HEK293 (cell line): ENCODE results near the gene PLB1.

Experiments
- CTCF ChIA-PET: fragments of 350-600 bp; formaldehyde crosslinking; extraction: SDS; loops from one replicate; lab custom pipeline; 2021; ENCODE audit warnings: antibody characterized with exemption; lab: Yijun Ruan, JAX
- POLR2A ChIA-PET: fragments of 300-600 bp; formaldehyde crosslinking; extraction: SDS; loops from one replicate; lab custom pipeline; 2020; ENCODE audit warnings: antibody characterized with exemption, inconsistent platforms; lab: Yijun Ruan, JAX
- H3K27ac ChIP-seq: fragments of 200-500 bp; sonication (Bioruptor generic); 2 replicates; pipeline ENCODE4 v1.5.1; 2014; ENCODE audit warnings: low read depth, low read length, control low read depth, inconsistent platforms; ENCODE audit errors: extremely low read depth
- H3K36me3 ChIP-seq, 2 experiments: fragments of 200-500 bp in 1 of 2; sonication (Bioruptor generic) in 1 of 2; 1 replicate in 1 of 2; 2 replicates in 1 of 2; pipeline ENCODE4 v1.5.1; 2014 to 2017; ENCODE audit warnings: inconsistent platforms in 2 of 2, low read length in 2 of 2; ENCODE audit not compliant: control insufficient read depth in 2 of 2, insufficient read depth in 1 of 2
- H3K4me1 ChIP-seq: fragments of 200-500 bp; sonication (Bioruptor generic); 2 replicates; pipeline ENCODE4 v1.5.1; 2014; ENCODE audit warnings: mild to moderate bottlenecking, low read length, inconsistent platforms; ENCODE audit not compliant: control insufficient read depth, insufficient read depth
- H3K4me3 ChIP-seq: 2 replicates; pipeline ENCODE4 v1.5.1; 2011; ENCODE audit warnings: low read depth, mild to moderate bottlenecking, control low read depth, low read length, moderate library complexity
- H3K9me3 ChIP-seq: fragments of 200-500 bp; sonication (Bioruptor generic); 2 replicates; pipeline ENCODE4 v1.5.1; 2014; ENCODE audit warnings: low read depth, low read length, inconsistent platforms; ENCODE audit not compliant: control insufficient read depth, insufficient read depth
- FEZF1 ChIP-seq: fragments of 450-650 bp; formaldehyde crosslinking; IDR thresholded peaks from 2 replicates; pipeline ENCODE4 v1.5.1; 2016; ENCODE audit warnings: missing biosample characterization, missing genetic modification characterization
- MEIS1 ChIP-seq: sonication (generic); formaldehyde crosslinking; IDR thresholded peaks from 2 replicates; pipeline ENCODE4 v1.8.1; 2022; ENCODE audit warnings: missing genetic modification reagents, mild to moderate bottlenecking, borderline replicate concordance
- MZF1 ChIP-seq: fragments of 450-650 bp; formaldehyde crosslinking; IDR thresholded peaks from 2 replicates; pipeline ENCODE4 v1.5.1; 2017; ENCODE audit warnings: missing biosample characterization, missing genetic modification characterization, borderline replicate concordance
- ZFP37 ChIP-seq: fragments of 450-650 bp; formaldehyde crosslinking; IDR thresholded peaks from 2 replicates; pipeline ENCODE4 v1.5.1; 2016; ENCODE audit warnings: missing biosample characterization, missing genetic modification characterization
- ZNF23 ChIP-seq: fragments of 450-650 bp; formaldehyde crosslinking; IDR thresholded peaks from 2 replicates; pipeline ENCODE4 v1.5.1; 2016; ENCODE audit warnings: missing biosample characterization, missing genetic modification characterization, borderline replicate concordance
- ZNF239 ChIP-seq: fragments of 450-650 bp; formaldehyde crosslinking; IDR thresholded peaks from 2 replicates; pipeline ENCODE4 v1.5.1; 2016; ENCODE audit warnings: missing biosample characterization, missing genetic modification characterization
- ZNF24 ChIP-seq: fragments of 450-650 bp; formaldehyde crosslinking; IDR thresholded peaks from 2 replicates; pipeline ENCODE4 v1.5.1; 2016; ENCODE audit warnings: missing biosample characterization, missing genetic modification characterization
- ZNF354C ChIP-seq: fragments of 450-650 bp; formaldehyde crosslinking; IDR thresholded peaks from 2 replicates; pipeline ENCODE4 v1.5.1; 2016; ENCODE audit warnings: missing biosample characterization, missing genetic modification characterization, low read depth, borderline replicate concordance
- ZNF366 ChIP-seq: fragments of 450-650 bp; formaldehyde crosslinking; conservative IDR thresholded peaks from 2 replicates; pipeline ENCODE4 v1.5.1; 2016; ENCODE audit warnings: missing biosample characterization, missing genetic modification characterization
- ZNF391 ChIP-seq: fragments of 450-650 bp; formaldehyde crosslinking; IDR thresholded peaks from 2 replicates; pipeline ENCODE4 v1.5.1; 2016; ENCODE audit warnings: low read depth, missing biosample characterization, missing genetic modification characterization, borderline replicate concordance
- ZNF433 ChIP-seq: fragments of 450-650 bp; formaldehyde crosslinking; IDR thresholded peaks from 2 replicates; pipeline ENCODE4 v1.5.1; 2016; ENCODE audit warnings: missing biosample characterization, missing genetic modification characterization, low read depth
- ZNF473 ChIP-seq: fragments of 450-650 bp; formaldehyde crosslinking; IDR thresholded peaks from 2 replicates; pipeline ENCODE4 v1.5.1; 2017; ENCODE audit warnings: missing biosample characterization, missing genetic modification characterization
- ZNF549 ChIP-seq: fragments of 450-650 bp; IDR thresholded peaks from 2 replicates; pipeline ENCODE4 v1.5.1; 2018; ENCODE audit warnings: missing biosample characterization, missing genetic modification characterization, mild to moderate bottlenecking, inconsistent platforms, moderate library complexity
- ZNF629 ChIP-seq: fragments of 450-650 bp; formaldehyde crosslinking; IDR thresholded peaks from 2 replicates; pipeline ENCODE4 v1.5.1; 2017; ENCODE audit warnings: missing biosample characterization, missing genetic modification characterization
- ZNF670 ChIP-seq: fragments of 450-650 bp; formaldehyde crosslinking; IDR thresholded peaks from 2 replicates; pipeline ENCODE4 v1.5.1; 2016; ENCODE audit warnings: missing biosample characterization, missing genetic modification characterization, low read depth
- ZNF707 ChIP-seq: fragments of 450-650 bp; formaldehyde crosslinking; IDR thresholded peaks from 2 replicates; pipeline ENCODE4 v1.5.1; 2016; ENCODE audit warnings: missing biosample characterization, missing genetic modification characterization
- ZNF843 ChIP-seq: fragments of 450-650 bp; formaldehyde crosslinking; IDR thresholded peaks from 2 replicates; pipeline ENCODE4 v1.5.1; 2016; ENCODE audit warnings: missing biosample characterization, missing genetic modification characterization
- TF ChIP-seq, protein P1 (sequence below): fragments of 450-650 bp; formaldehyde crosslinking; IDR thresholded peaks from 2 replicates; pipeline ENCODE4 v1.5.1; 2016; ENCODE audit warnings: missing biosample characterization, missing genetic modification characterization, low read depth
- TF ChIP-seq, protein P2 (sequence below): fragments of 450-650 bp; formaldehyde crosslinking; IDR thresholded peaks from 2 replicates; pipeline ENCODE4 v1.5.1; 2016; ENCODE audit warnings: missing biosample characterization, missing genetic modification characterization
- TF ChIP-seq, protein P3 (sequence below): fragments of 450-650 bp; formaldehyde crosslinking; IDR thresholded peaks from 2 replicates; pipeline ENCODE4 v1.5.1; 2016; ENCODE audit warnings: missing biosample characterization, missing genetic modification characterization

The PLB1 gene

DNA sequence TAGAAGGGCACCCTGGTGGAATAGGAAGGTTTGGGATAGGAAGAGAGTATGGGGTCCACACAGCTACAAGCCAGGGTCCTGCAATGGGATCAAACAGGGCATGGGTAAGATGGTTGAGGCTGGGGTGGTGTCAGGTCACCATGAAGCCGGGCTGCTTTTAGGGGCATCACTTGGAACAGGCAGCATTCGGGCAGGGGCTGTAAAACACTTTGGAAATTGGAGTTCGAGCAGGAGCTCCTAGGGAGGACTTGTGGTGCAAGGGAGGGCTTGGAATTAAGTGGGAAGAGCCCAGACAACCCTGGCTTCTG is 47.1 kb upstream of the PLB1 start:
- H3K27ac ChIP-seq = no peak overlapping the region
- no peak overlapping the region for H3K4me3 ChIP-seq
- peaks cover 3% of the 10 kb centered on the region; the same call in 1 of the 2 replicates for H3K4me1 ChIP-seq
- ChIA-PET POLR2A (no interaction called here), CTCF (interaction anchor here (0.5 to 1.9 kb wide), 3 partner anchors 696 to 754 kb away, joined by 3 to 6 read pairs (median 4); no protein-coding TSS in a partner anchor)
- no peaks in the 10 kb centered on the region for H3K36me3 ChIP-seq
- no peaks in the 10 kb centered on the region for H3K9me3 ChIP-seq
- TF ChIP-seq ZNF670 (tag by site-specific recombination) (no peak), FEZF1 (tag by site-specific recombination) (no peak), ZNF24 (tag by site-specific recombination) (no peak), ZNF473 (no peak), ZNF366 (tag by site-specific recombination) (no peak), ZNF433 (tag by site-specific recombination) (no peak), ZNF629 (tag by site-specific recombination) (no peak), ZNF707 (tag by site-specific recombination) (no peak)
- TF ChIP-seq, protein P1, sequence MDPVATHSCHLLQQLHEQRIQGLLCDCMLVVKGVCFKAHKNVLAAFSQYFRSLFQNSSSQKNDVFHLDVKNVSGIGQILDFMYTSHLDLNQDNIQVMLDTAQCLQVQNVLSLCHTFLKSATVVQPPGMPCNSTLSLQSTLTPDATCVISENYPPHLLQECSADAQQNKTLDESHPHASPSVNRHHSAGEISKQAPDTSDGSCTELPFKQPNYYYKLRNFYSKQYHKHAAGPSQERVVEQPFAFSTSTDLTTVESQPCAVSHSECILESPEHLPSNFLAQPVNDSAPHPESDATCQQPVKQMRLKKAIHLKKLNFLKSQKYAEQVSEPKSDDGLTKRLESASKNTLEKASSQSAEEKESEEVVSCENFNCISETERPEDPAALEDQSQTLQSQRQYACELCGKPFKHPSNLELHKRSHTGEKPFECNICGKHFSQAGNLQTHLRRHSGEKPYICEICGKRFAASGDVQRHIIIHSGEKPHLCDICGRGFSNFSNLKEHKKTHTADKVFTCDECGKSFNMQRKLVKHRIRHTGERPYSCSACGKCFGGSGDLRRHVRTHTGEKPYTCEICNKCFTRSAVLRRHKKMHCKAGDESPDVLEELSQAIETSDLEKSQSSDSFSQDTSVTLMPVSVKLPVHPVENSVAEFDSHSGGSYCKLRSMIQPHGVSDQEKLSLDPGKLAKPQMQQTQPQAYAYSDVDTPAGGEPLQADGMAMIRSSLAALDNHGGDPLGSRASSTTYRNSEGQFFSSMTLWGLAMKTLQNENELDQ (tag by site-specific recombination) = no peak

DNA sequence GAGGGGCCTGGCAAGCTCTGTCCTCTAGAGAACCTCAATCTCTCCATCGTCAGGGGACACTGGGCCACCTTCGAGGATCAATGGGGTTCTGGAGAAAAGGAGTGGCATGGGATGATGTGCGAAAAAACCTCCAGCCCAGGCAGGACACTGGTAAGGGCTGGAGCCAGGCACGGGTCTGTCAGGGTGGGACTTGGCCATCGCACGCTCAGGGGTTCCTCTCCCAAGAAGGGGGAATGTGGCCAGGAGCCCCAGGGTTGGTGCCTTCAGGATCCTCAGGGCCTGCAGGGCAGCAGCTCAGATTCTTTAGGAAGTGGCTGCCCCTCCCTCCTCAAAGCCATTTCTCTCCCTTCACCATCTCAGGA is 46.8 kb upstream of the PLB1 start:
- Histone ChIP-seq H3K36me3 (no peaks in the 10 kb centered on the region), H3K9me3 (no peaks in the 10 kb centered on the region), H3K4me1 (peaks cover 3% of the 10 kb centered on the region; the same call in 1 of the 2 replicates)
- POLR2A ChIA-PET = no interaction called here
- TF ChIP-seq, protein P2, sequence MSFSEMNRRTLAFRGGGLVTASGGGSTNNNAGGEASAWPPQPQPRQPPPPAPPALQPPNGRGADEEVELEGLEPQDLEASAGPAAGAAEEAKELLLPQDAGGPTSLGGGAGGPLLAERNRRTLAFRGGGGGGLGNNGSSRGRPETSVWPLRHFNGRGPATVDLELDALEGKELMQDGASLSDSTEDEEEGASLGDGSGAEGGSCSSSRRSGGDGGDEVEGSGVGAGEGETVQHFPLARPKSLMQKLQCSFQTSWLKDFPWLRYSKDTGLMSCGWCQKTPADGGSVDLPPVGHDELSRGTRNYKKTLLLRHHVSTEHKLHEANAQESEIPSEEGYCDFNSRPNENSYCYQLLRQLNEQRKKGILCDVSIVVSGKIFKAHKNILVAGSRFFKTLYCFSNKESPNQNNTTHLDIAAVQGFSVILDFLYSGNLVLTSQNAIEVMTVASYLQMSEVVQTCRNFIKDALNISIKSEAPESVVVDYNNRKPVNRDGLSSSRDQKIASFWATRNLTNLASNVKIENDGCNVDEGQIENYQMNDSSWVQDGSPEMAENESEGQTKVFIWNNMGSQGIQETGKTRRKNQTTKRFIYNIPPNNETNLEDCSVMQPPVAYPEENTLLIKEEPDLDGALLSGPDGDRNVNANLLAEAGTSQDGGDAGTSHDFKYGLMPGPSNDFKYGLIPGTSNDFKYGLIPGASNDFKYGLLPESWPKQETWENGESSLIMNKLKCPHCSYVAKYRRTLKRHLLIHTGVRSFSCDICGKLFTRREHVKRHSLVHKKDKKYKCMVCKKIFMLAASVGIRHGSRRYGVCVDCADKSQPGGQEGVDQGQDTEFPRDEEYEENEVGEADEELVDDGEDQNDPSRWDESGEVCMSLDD = no peak
- TF ChIP-seq, protein P3, sequence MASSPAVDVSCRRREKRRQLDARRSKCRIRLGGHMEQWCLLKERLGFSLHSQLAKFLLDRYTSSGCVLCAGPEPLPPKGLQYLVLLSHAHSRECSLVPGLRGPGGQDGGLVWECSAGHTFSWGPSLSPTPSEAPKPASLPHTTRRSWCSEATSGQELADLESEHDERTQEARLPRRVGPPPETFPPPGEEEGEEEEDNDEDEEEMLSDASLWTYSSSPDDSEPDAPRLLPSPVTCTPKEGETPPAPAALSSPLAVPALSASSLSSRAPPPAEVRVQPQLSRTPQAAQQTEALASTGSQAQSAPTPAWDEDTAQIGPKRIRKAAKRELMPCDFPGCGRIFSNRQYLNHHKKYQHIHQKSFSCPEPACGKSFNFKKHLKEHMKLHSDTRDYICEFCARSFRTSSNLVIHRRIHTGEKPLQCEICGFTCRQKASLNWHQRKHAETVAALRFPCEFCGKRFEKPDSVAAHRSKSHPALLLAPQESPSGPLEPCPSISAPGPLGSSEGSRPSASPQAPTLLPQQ (tag by site-specific recombination) = no peak
- TF ChIP-seq ZFP37 = no peak
- TF ChIP-seq ZNF843 (tag by site-specific recombination) = no peak
- no peak for TF ChIP-seq ZNF391
- no peak for TF ChIP-seq ZNF549 (tag by site-specific recombination)
- no peak for TF ChIP-seq MZF1 (tag by site-specific recombination)
- TF ChIP-seq ZNF354C (tag by site-specific recombination) = no peak
- no peak for TF ChIP-seq MEIS1 (CRISPR knock-in tag)
- TF ChIP-seq ZNF239 (tag by site-specific recombination) = no peak
- TF ChIP-seq ZNF23 (tag by site-specific recombination) = no peak
- TF ChIP-seq, all 188 proteins: peak for 0
- CTCF ChIA-PET = interaction anchor here (0.6 to 1.9 kb wide), 2 partner anchors 696 to 745 kb away, joined by 4 to 6 read pairs; no protein-coding TSS in a partner anchor
- no peak overlapping the region for H3K4me3 ChIP-seq
- peak overlapping the region; percentile 22; the same call in 1 of the 2 replicates for H3K27ac ChIP-seq
